ENCODE measurements around the gene GTF2H1. TPM values are rescaled to one million over a fixed set of nuclear protein-coding genes. Genes with fewer than 3 reads are reported as not detected.

Gene GTF2H1
- total and polyA plus RNA-seq, 2 experiments from 2014 or later = 33.8 to 66.2 TPM

DNA sequence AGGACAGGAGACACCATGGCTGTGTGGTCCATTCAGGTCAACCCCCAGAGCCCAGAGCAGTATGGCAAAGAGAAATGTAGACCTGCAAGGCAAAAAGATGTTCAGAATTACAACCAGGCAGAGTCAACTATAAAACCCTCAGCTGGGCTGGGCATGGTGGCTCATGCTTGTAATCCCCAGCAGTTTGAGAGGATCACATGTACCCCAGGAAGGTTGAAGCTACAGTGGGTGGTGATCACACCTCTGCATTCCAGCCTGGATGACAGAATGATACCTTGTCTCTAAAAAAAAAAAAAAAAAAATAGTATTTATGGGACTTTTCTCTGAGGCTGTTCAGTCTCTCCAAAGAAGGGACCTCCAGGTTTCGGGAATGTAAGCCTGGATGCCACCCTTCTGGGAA lies 53.6 kb downstream of the GTF2H1 start:
- Histone ChIP-seq H3K4me3 (no peak overlapping the region), H2AFZ (no peak overlapping the region), H3K4me1 (ENCODE audit: insufficient read depth) (no peaks in the 10 kb centered on the region), H3K9me2 (replicated peaks; ENCODE audit: insufficient read depth) (no peaks in the 10 kb centered on the region), H3K27ac (no peak overlapping the region), H3K4me2 (no peak overlapping the region), H3K27me3 (no peaks in the 10 kb centered on the region), H4K20me1 (ENCODE audit: insufficient read depth, poor library complexity, severe bottlenecking) (no peaks in the 10 kb centered on the region), H3K36me3 (replicated peaks; ENCODE audit: insufficient read depth, low read depth) (no peaks in the 10 kb centered on the region), H3K79me2 (no peaks in the 10 kb centered on the region), H3K9me3 (ENCODE audit: low read depth) (no peaks in the 10 kb centered on the region)
- no peak for DNase-seq (ENCODE audit: low spot score)
- WGBS (ENCODE audit: low lambda C conversion rate, missing lambda C conversion rate) = 100% methylated on average over 1 of the region's 1 CpG
- TF ChIP-seq EZH2 (IDR thresholded peaks at IDR 0.05; ENCODE audit: borderline replicate concordance) (no peak), EZH2phosphoT487 (IDR thresholded peaks at IDR 0.05; ENCODE audit: low read depth, severe bottlenecking, unreplicated experiment) (no peak)
- TF ChIP-seq, protein P1, sequence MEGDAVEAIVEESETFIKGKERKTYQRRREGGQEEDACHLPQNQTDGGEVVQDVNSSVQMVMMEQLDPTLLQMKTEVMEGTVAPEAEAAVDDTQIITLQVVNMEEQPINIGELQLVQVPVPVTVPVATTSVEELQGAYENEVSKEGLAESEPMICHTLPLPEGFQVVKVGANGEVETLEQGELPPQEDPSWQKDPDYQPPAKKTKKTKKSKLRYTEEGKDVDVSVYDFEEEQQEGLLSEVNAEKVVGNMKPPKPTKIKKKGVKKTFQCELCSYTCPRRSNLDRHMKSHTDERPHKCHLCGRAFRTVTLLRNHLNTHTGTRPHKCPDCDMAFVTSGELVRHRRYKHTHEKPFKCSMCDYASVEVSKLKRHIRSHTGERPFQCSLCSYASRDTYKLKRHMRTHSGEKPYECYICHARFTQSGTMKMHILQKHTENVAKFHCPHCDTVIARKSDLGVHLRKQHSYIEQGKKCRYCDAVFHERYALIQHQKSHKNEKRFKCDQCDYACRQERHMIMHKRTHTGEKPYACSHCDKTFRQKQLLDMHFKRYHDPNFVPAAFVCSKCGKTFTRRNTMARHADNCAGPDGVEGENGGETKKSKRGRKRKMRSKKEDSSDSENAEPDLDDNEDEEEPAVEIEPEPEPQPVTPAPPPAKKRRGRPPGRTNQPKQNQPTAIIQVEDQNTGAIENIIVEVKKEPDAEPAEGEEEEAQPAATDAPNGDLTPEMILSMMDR (IDR thresholded peaks at IDR 0.05; ENCODE audit: poor library complexity) = no peak

DNA sequence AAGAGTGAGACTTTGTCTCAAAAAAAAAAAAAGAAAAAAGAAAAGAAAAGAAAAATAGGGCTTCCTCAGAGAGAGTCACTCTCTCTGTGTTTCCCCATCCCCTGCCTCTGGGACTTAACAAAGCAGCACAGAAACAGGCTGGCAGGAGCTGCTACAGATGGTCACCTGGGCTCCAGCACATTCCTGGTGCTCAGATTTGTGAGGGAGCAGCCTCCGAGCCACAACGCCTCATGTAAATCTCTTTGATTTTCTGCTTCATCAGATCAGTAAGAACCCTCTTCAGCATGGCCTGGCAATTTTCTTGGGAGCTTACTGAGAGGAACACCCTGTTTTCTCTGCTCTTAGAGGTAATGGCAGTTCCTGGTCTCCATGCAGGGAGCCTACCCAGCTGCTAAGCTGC lies 56.8 kb downstream of the GTF2H1 start:
- TF ChIP-seq EZH2 (IDR thresholded peaks at IDR 0.05; ENCODE audit: borderline replicate concordance) (no peak), EZH2phosphoT487 (IDR thresholded peaks at IDR 0.05; ENCODE audit: low read depth, severe bottlenecking, unreplicated experiment) (no peak)
- TF ChIP-seq, protein P1 (IDR thresholded peaks at IDR 0.05; ENCODE audit: poor library complexity) = no peak
- Histone ChIP-seq H3K9me2 (replicated peaks; ENCODE audit: insufficient read depth) (no peaks in the 10 kb centered on the region), H3K79me2 (no peaks in the 10 kb centered on the region), H4K20me1 (ENCODE audit: insufficient read depth, poor library complexity, severe bottlenecking) (no peaks in the 10 kb centered on the region), H3K27me3 (no peaks in the 10 kb centered on the region), H3K27ac (no peak overlapping the region), H3K36me3 (replicated peaks; ENCODE audit: insufficient read depth, low read depth) (no peaks in the 10 kb centered on the region), H3K4me3 (no peak overlapping the region), H2AFZ (no peak overlapping the region), H3K4me2 (no peak overlapping the region), H3K9me3 (ENCODE audit: low read depth) (no peaks in the 10 kb centered on the region), H3K4me1 (ENCODE audit: insufficient read depth) (peaks cover 16% of the 10 kb centered on the region)
- no peak for DNase-seq (ENCODE audit: low spot score)
- 93% methylated on average over 2 of the region's 2 CpGs for WGBS (ENCODE audit: low lambda C conversion rate, missing lambda C conversion rate)

GRCh38 chr11:18383388-18384156 lies 61.2 kb downstream of the GTF2H1 start:
- Histone ChIP-seq H3K36me3 (replicated peaks; ENCODE audit: insufficient read depth, low read depth) (no peaks in the 10 kb centered on the region), H3K9me2 (replicated peaks; ENCODE audit: insufficient read depth) (no peaks in the 10 kb centered on the region), H3K9me3 (ENCODE audit: low read depth) (no peaks in the 10 kb centered on the region), H3K27ac (peak overlapping the region; percentile 97), H3K79me2 (no peaks in the 10 kb centered on the region), H3K27me3 (no peaks in the 10 kb centered on the region), H3K4me1 (ENCODE audit: insufficient read depth) (peaks cover 26% of the 10 kb centered on the region), H3K4me2 (peak overlapping the region; percentile 55), H3K4me3 (no peak overlapping the region), H4K20me1 (ENCODE audit: insufficient read depth, poor library complexity, severe bottlenecking) (no peaks in the 10 kb centered on the region), H2AFZ (peak overlapping the region; percentile 41)
- DNase-seq (ENCODE audit: low spot score) = peak; percentile 92
- 36% methylated on average over 9 of the region's 9 CpGs for WGBS (ENCODE audit: low lambda C conversion rate, missing lambda C conversion rate)
- TF ChIP-seq EZH2phosphoT487 (IDR thresholded peaks at IDR 0.05; ENCODE audit: low read depth, severe bottlenecking, unreplicated experiment) (no peak), EZH2 (IDR thresholded peaks at IDR 0.05; ENCODE audit: borderline replicate concordance) (no peak)
- TF ChIP-seq, protein P1 (IDR thresholded peaks at IDR 0.05; ENCODE audit: poor library complexity) = no peak

Measured in hepatocyte (in vitro differentiated cells).